ENCODE measurements around the gene KBTBD2. TPM values are rescaled to one million over a fixed set of nuclear protein-coding genes. Genes with fewer than 3 reads are reported as not detected.
"Not testable (repeated sequence)": the region's sequence is repeated elsewhere in the genome, so short reads cannot be mapped to it uniquely, and the experiment has no call there.

The KBTBD2 gene
- total and polyA plus RNA-seq, 12 donors = 13.3 to 34.1 (median 24.0) TPM

DNA sequence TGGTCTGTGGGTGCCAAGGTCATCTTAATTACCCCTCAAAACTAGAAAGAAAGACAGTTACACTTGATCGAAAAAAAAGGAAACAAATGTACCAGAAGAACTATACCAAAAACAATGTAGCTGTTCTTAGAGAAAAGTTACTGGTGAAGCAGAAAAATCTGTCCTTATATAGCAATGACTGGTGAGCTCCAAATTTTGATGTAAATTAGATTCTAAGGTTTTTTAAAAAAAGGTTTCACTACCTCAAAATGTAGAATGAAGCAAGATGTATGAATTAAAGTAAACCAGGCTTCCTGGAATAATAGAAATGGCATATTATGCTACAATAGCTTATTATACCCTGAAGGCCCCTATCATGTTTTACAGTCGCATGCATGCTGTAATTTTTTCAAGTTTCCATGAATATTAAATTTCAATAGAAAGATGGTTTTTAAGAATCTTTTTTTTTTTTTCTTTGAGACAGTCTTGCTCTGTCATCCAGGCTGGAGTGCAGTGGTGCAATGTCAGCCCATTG, 37.3 kb upstream of the KBTBD2 start:
- WGBS, 2 donors = 93 to 95% methylated on average over 2 of the region's 2 CpGs
- Histone ChIP-seq H3K9me3 (no peaks in the 10 kb centered on the region), H3K27ac (no peak overlapping the region), H3K36me3 (peaks cover 0 to 98% (median 35%) of the 10 kb centered on the region in 9 donors), H3K4me1 (no peaks in the 10 kb centered on the region), H3K27me3 (no peaks in the 10 kb centered on the region), H3K4me3 (no peak overlapping the region)
- intact Hi-C loops (cut with DNase I) = no loop called here
- no peak for DNase-seq
- TF ChIP-seq, protein P1, sequence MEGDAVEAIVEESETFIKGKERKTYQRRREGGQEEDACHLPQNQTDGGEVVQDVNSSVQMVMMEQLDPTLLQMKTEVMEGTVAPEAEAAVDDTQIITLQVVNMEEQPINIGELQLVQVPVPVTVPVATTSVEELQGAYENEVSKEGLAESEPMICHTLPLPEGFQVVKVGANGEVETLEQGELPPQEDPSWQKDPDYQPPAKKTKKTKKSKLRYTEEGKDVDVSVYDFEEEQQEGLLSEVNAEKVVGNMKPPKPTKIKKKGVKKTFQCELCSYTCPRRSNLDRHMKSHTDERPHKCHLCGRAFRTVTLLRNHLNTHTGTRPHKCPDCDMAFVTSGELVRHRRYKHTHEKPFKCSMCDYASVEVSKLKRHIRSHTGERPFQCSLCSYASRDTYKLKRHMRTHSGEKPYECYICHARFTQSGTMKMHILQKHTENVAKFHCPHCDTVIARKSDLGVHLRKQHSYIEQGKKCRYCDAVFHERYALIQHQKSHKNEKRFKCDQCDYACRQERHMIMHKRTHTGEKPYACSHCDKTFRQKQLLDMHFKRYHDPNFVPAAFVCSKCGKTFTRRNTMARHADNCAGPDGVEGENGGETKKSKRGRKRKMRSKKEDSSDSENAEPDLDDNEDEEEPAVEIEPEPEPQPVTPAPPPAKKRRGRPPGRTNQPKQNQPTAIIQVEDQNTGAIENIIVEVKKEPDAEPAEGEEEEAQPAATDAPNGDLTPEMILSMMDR (IDR thresholded peaks at IDR 0.05) = no peak
- no peak for ATAC-seq

GRCh38 chr7:32921896-32922295, 30.3 kb upstream of the KBTBD2 start:
- Histone ChIP-seq H3K27ac (no peak overlapping the region), H3K4me1 (peaks cover 0 to 8% (median 0%) of the 10 kb centered on the region in 9 donors), H3K4me3 (no peak overlapping the region), H3K9me3 (no peaks in the 10 kb centered on the region), H3K27me3 (no peaks in the 10 kb centered on the region), H3K36me3 (peaks cover 0 to 95% (median 41%) of the 10 kb centered on the region in 9 donors)
- no peak for ATAC-seq
- 81 to 86% methylated on average over 2 of the region's 2 CpGs for WGBS, 2 donors
- DNase-seq = no peak
- TF ChIP-seq, protein P1 (IDR thresholded peaks at IDR 0.05) = no peak
- intact Hi-C loops (cut with DNase I) = no loop called here

DNA sequence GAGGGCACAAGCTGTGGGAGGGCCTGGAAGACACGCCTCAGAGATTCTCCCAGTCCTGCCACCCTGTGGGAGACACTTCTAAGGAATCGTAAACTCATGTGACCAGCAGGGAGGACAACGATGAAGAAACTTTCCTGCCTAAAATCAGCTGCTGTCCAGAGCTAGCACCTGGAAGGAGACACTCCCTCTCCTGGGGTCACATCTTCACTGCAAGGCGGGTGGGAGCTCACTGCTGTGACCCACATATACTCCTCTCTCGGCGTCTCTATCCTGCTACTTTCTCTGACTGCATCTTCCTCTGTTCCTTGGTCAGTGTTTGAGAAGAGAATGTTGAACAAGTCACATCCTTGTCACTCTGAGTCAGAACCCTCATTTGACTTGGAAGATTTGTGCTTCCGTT, 25.4 kb upstream of the KBTBD2 start:
- H3K27ac ChIP-seq; intact Hi-C loops (cut with DNase I); DNase-seq; H3K9me3 ChIP-seq; H3K4me1 ChIP-seq; H3K27me3 ChIP-seq; ATAC-seq; H3K4me3 ChIP-seq: not testable (repeated sequence)
- 91 to 92% methylated on average over 5 of the region's 7 CpGs for WGBS, 2 donors
- H3K36me3 ChIP-seq = peaks cover 0 to 86% (median 41%) of the 10 kb centered on the region in 9 donors

DNA sequence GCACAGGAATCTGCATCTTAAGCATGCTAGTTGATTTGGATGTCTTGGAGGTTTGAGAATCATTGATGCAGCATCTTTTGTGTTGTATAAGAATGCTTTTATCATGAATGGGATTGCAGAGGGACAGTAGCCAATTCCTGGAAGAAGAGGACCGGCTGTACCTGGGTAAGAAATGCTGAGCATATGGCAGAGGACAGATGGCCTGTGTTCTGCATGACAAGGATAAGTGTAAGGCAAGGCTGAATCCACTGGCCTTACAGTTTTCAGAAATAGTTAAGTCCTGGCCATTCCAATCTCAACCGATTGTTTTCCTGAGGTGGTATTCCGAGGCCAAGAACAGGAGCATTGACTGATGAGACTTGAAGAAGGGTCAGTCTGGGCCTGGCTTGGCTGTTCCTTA, 24.4 kb upstream of the KBTBD2 start:
- Histone ChIP-seq H3K27ac (no peak overlapping the region), H3K36me3 (peaks cover 0 to 76% (median 35%) of the 10 kb centered on the region in 9 donors), H3K4me3 (no peak overlapping the region), H3K4me1 (no peaks in the 10 kb centered on the region), H3K27me3 (no peaks in the 10 kb centered on the region), H3K9me3 (no peaks in the 10 kb centered on the region)
- DNase-seq = no peak
- no peak for ATAC-seq
- TF ChIP-seq, protein P1 (IDR thresholded peaks at IDR 0.05) = no peak
- WGBS, 2 donors = 91 to 94% methylated on average over 3 of the region's 3 CpGs
- intact Hi-C loops (cut with DNase I) = no loop called here

DNA sequence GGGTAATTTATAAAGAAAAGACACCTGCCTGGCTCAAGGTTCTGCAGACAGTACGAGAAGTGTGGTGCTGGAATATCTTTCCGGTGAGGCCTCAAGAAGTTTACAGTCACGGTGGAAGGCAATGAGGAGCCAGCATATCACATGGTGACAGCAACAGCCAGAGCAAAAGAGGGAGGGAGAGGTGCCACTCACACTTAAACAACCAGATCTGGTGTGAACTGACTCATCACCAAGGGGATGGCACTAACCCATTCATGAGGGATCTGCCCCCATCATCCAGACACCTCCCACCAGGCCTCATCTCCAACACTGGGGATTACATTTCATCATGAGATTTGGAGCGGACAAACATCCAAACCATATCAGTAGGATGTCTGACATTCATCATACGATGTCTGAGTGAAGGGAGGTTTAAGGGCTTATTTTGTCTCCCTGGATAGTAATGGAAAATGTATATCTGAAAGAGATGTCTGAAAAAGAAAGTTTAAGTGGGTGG, 23.5 kb upstream of the KBTBD2 start:
- H3K36me3 ChIP-seq = peaks cover 0 to 67% (median 26%) of the 10 kb centered on the region in 9 donors
- ATAC-seq (no peak), DNase-seq (no peak)
- H3K27ac ChIP-seq = no peak overlapping the region
- WGBS, 2 donors = 90 to 91% methylated on average over 5 of the region's 5 CpGs
- H3K4me1 ChIP-seq = no peaks in the 10 kb centered on the region
- TF ChIP-seq, protein P1 (IDR thresholded peaks at IDR 0.05) = no peak
- intact Hi-C loops (cut with DNase I) = no loop called here
- no peak overlapping the region for H3K4me3 ChIP-seq
- H3K9me3 ChIP-seq = no peaks in the 10 kb centered on the region
- no peaks in the 10 kb centered on the region for H3K27me3 ChIP-seq
